ENCODE measurements around the gene PEX3. TPM values are rescaled to one million over a fixed set of nuclear protein-coding genes. Genes with fewer than 3 reads are reported as not detected.
"Not testable (repeated sequence)": the region's sequence is repeated elsewhere in the genome, so short reads cannot be mapped to it uniquely, and the experiment has no call there.

Gene PEX3
- total and polyA plus RNA-seq, 7 experiments from 2014 or later = 10.9 to 28.8 (median 25.4) TPM

- H3K27ac ChIP-seq (ENCODE audit: low read depth, low read length) = no peak overlapping the region
- ChIA-PET POLR2A (no interaction called here), CTCF (interaction anchor here (1.0 kb wide), 1 partner anchor 18 kb away, joined by 3 read pairs; no protein-coding TSS in a partner anchor)
- Mint-ChIP-seq H3K36me3 (peaks cover 9 to 47% (median 40%) of the 10 kb centered on the region in 5 donors), H3K4me1 (peaks cover 0 to 23% (median 4%) of the 10 kb centered on the region in 7 donors), H3K27me3 (no peaks in the 10 kb centered on the region), H3K9me3 (peaks cover 0 to 7% (median 0%) of the 10 kb centered on the region in 11 donors), H3K27ac (peak overlapping the region in 1 of 9 donors; percentile 46), H3K4me3 (no peak overlapping the region)
- no peaks in the 10 kb centered on the region for H3K27me3 ChIP-seq (ENCODE audit: control insufficient read depth in 2 of 2, insufficient read depth in 2 of 2, low read length in 2 of 2)
- ATAC-seq (no peak), DNase-seq (no peak)
- H3K4me1 ChIP-seq (ENCODE audit: control insufficient read depth in 2 of 2, insufficient read depth in 2 of 2, low read length in 2 of 2) = no peaks in the 10 kb centered on the region
- intact Hi-C loops (cut with micrococcal nuclease) = loop anchor here in 1 of 2 donors (10.0 kb wide), 1 partner anchor 712 kb away; the partner anchor contains the start of gene STX11
- H3K9me3 ChIP-seq (ENCODE audit: control insufficient read depth in 2 of 3, low read length in 3 of 3) = no peaks in the 10 kb centered on the region
- H3K4me3 ChIP-seq (ENCODE audit: low read length) = no peak overlapping the region
- peaks cover 0 to 10% (median 0%) of the 10 kb centered on the region in 3 experiments for H3K36me3 ChIP-seq (ENCODE audit: control insufficient read depth in 2 of 3, insufficient read depth in 3 of 3, low read length in 3 of 3)
These were observed 7.5 kb upstream of the PEX3 start for GRCh38 chr6:143443096-143443495.

- Mint-ChIP-seq H3K4me1 (peaks cover 12 to 39% (median 26%) of the 10 kb centered on the region in 7 donors), H3K36me3 (peaks cover 0 to 16% (median 9%) of the 10 kb centered on the region in 5 donors)
- H3K27ac ChIP-seq (ENCODE audit: low read depth, low read length); H3K27me3 Mint-ChIP-seq; CTCF ChIA-PET; H3K4me3 Mint-ChIP-seq; H3K9me3 Mint-ChIP-seq; H3K36me3 ChIP-seq (ENCODE audit: control insufficient read depth in 2 of 3, insufficient read depth in 3 of 3, low read length in 3 of 3); DNase-seq; H3K9me3 ChIP-seq (ENCODE audit: control insufficient read depth in 2 of 3, low read length in 3 of 3); ATAC-seq; H3K27me3 ChIP-seq (ENCODE audit: control insufficient read depth in 2 of 2, insufficient read depth in 2 of 2, low read length in 2 of 2); H3K27ac Mint-ChIP-seq; H3K4me3 ChIP-seq (ENCODE audit: low read length): not testable (repeated sequence)
- intact Hi-C loops (cut with micrococcal nuclease) = loop anchor here in 1 of 2 donors (10.0 kb wide), 1 partner anchor 707 kb away; the partner anchor contains the start of gene STX11
- H3K4me1 ChIP-seq (ENCODE audit: control insufficient read depth in 2 of 2, insufficient read depth in 2 of 2, low read length in 2 of 2) = peaks cover 14 to 15% of the 10 kb centered on the region in 2 donors
- POLR2A ChIA-PET = interaction anchor here (0.6 to 0.7 kb wide), 2 partner anchors 20 to 707 kb away, joined by 3 to 5 read pairs; no protein-coding TSS in a partner anchor
These were observed 2.7 kb upstream of the PEX3 start for GRCh38 chr6:143447865-143448264.

GRCh38 chr6:143449082-143449713 lies 1.4 kb upstream of the PEX3 start:
- H3K36me3 Mint-ChIP-seq = peaks cover 0 to 7% (median under 1%) of the 10 kb centered on the region in 5 donors
- peak overlapping the region; percentile 89 for H3K4me3 ChIP-seq (ENCODE audit: low read length)
- ChIA-PET POLR2A (interaction anchor here (0.6 to 2.3 kb wide), 2 partner anchors 62 to 1055 kb away, joined by 8 to 13 read pairs; partner anchors contain the start of gene FUCA2), CTCF (no interaction called here)
- H3K4me3 Mint-ChIP-seq = peak overlapping the region in 9 of 10 donors; percentile 84 to 100 (median 99)
- no peaks in the 10 kb centered on the region for H3K9me3 Mint-ChIP-seq
- intact Hi-C loops (cut with micrococcal nuclease) = loop anchor here in 1 of 2 donors (10.0 kb wide), 1 partner anchor 706 kb away; the partner anchor contains the start of gene STX11
- peak overlapping the region in 5 of 9 donors; percentile 94 to 98 (median 96) for H3K27ac Mint-ChIP-seq
- no peaks in the 10 kb centered on the region for H3K9me3 ChIP-seq (ENCODE audit: control insufficient read depth in 2 of 3, low read length in 3 of 3)
- no peaks in the 10 kb centered on the region for H3K27me3 ChIP-seq (ENCODE audit: control insufficient read depth in 2 of 2, insufficient read depth in 2 of 2, low read length in 2 of 2)
- peaks cover 0 to 4% (median 0%) of the 10 kb centered on the region in 3 experiments for H3K36me3 ChIP-seq (ENCODE audit: control insufficient read depth in 2 of 3, insufficient read depth in 3 of 3, low read length in 3 of 3)
- peaks cover 14 to 18% of the 10 kb centered on the region in 2 donors for H3K4me1 ChIP-seq (ENCODE audit: control insufficient read depth in 2 of 2, insufficient read depth in 2 of 2, low read length in 2 of 2)
- no peak for DNase-seq
- H3K27me3 Mint-ChIP-seq = no peaks in the 10 kb centered on the region
- no peak for ATAC-seq
- H3K4me1 Mint-ChIP-seq = peaks cover 12 to 48% (median 35%) of the 10 kb centered on the region in 7 donors
- peak overlapping the region; percentile 80 for H3K27ac ChIP-seq (ENCODE audit: low read depth, low read length)

GRCh38 chr6:143449714-143450452 lies 722 bp upstream of the PEX3 start:
- intact Hi-C loops (cut with micrococcal nuclease) = loop anchor here (1.0 to 10.0 kb wide), 19 partner anchors 9 to 1303 kb away; partner anchors contain the start of genes AIG1 (in 2 of the 2), FUCA2 (in 2 of the 2), LTV1 (in 2 of the 2) and NMBR (in 2 of the 2)
- DNase-seq = peak; percentile 5 to 60 (median 30)
- ChIA-PET CTCF (interaction anchor here (0.9 to 1.0 kb wide), 2 partner anchors 8 to 1058 kb away, joined by 3 read pairs; no protein-coding TSS in a partner anchor), POLR2A (interaction anchor here (0.6 to 2.3 kb wide), 8 partner anchors 22 to 1056 kb away, joined by 3 to 13 read pairs (median 4); partner anchors contain the start of genes FUCA2, LTV1 and SF3B5)
- Mint-ChIP-seq H3K9me3 (no peaks in the 10 kb centered on the region), H3K4me3 (peak overlapping the region; percentile 84 to 100 (median 99)), H3K27ac (peak overlapping the region; percentile 93 to 99 (median 96)), H3K4me1 (peaks cover 19 to 55% (median 42%) of the 10 kb centered on the region in 7 donors), H3K36me3 (peaks cover 0 to 7% (median 6%) of the 10 kb centered on the region in 5 donors), H3K27me3 (no peaks in the 10 kb centered on the region)
- peak overlapping the region; percentile 89 for H3K4me3 ChIP-seq (ENCODE audit: low read length)
- no peaks in the 10 kb centered on the region for H3K27me3 ChIP-seq (ENCODE audit: control insufficient read depth in 2 of 2, insufficient read depth in 2 of 2, low read length in 2 of 2)
- peak overlapping the region; percentile 80 for H3K27ac ChIP-seq (ENCODE audit: low read depth, low read length)
- H3K4me1 ChIP-seq (ENCODE audit: control insufficient read depth in 2 of 2, insufficient read depth in 2 of 2, low read length in 2 of 2) = peaks cover 14 to 18% of the 10 kb centered on the region in 2 donors
- H3K9me3 ChIP-seq (ENCODE audit: control insufficient read depth in 2 of 3, low read length in 3 of 3) = no peaks in the 10 kb centered on the region
- ATAC-seq = peak; percentile 6
- peaks cover 0 to 4% (median 0%) of the 10 kb centered on the region in 3 experiments for H3K36me3 ChIP-seq (ENCODE audit: control insufficient read depth in 2 of 3, insufficient read depth in 3 of 3, low read length in 3 of 3)

- intact Hi-C loops (cut with micrococcal nuclease) = loop anchor here (2.0 to 5.0 kb wide), 8 partner anchors 389 to 1131 kb away; partner anchors contain the start of gene AIG1 (in 2 of the 2)
- no peaks in the 10 kb centered on the region for H3K9me3 ChIP-seq (ENCODE audit: control insufficient read depth in 2 of 3, low read length in 3 of 3)
- ChIA-PET POLR2A (interaction anchor here (0.6 to 1.4 kb wide), 2 partner anchors 87 to 961 kb away, joined by 3 to 6 read pairs; no protein-coding TSS in a partner anchor), CTCF (no interaction called here)
- DNase-seq (no peak), ATAC-seq (no peak)
- peaks cover 14 to 18% of the 10 kb centered on the region in 2 donors for H3K4me1 ChIP-seq (ENCODE audit: control insufficient read depth in 2 of 2, insufficient read depth in 2 of 2, low read length in 2 of 2)
- H3K36me3 ChIP-seq (ENCODE audit: control insufficient read depth in 2 of 3, insufficient read depth in 3 of 3, low read length in 3 of 3) = peaks cover 0 to 4% (median 0%) of the 10 kb centered on the region in 3 experiments
- H3K9me3 Mint-ChIP-seq = no peaks in the 10 kb centered on the region
- peaks cover 0 to 7% (median 6%) of the 10 kb centered on the region in 5 donors for H3K36me3 Mint-ChIP-seq
- H3K27ac Mint-ChIP-seq = peak overlapping the region; percentile 93 to 99 (median 96)
- H3K4me3 Mint-ChIP-seq = peak overlapping the region; percentile 84 to 100 (median 99)
- H3K27me3 Mint-ChIP-seq = no peaks in the 10 kb centered on the region
- peak overlapping the region; percentile 89 for H3K4me3 ChIP-seq (ENCODE audit: low read length)
- H3K27me3 ChIP-seq (ENCODE audit: control insufficient read depth in 2 of 2, insufficient read depth in 2 of 2, low read length in 2 of 2) = no peaks in the 10 kb centered on the region
- H3K27ac ChIP-seq (ENCODE audit: low read depth, low read length) = peak overlapping the region; percentile 80
- H3K4me1 Mint-ChIP-seq = peaks cover 24 to 67% (median 55%) of the 10 kb centered on the region in 7 donors
These were observed 926 bp downstream of the PEX3 start for GRCh38 chr6:143451531-143451930.

All from naive thymus-derived CD4-positive, alpha-beta T cell (primary cell).